VCaP (cell line): ENCODE measurements around the gene ARID1B.

ENCODE experiments used
- H3K27ac ChIP-seq: fragments of 450-650 bp; 2 replicates; pipeline ENCODE4 v1.5.1; 2017
- CTCF ChIP-seq: fragments of 450-650 bp; conservative IDR thresholded peaks from 2 replicates; pipeline ENCODE4 v1.5.1; 2017; ENCODE audit warnings: mild to moderate bottlenecking, moderate library complexity

ARID1B gene

GRCh38 chr6:156789081-156789943 lies 12.1 kb downstream of the ARID1B start:
- TF ChIP-seq CTCF: no peak
- H3K27ac ChIP-seq: no peak overlapping the region

DNA sequence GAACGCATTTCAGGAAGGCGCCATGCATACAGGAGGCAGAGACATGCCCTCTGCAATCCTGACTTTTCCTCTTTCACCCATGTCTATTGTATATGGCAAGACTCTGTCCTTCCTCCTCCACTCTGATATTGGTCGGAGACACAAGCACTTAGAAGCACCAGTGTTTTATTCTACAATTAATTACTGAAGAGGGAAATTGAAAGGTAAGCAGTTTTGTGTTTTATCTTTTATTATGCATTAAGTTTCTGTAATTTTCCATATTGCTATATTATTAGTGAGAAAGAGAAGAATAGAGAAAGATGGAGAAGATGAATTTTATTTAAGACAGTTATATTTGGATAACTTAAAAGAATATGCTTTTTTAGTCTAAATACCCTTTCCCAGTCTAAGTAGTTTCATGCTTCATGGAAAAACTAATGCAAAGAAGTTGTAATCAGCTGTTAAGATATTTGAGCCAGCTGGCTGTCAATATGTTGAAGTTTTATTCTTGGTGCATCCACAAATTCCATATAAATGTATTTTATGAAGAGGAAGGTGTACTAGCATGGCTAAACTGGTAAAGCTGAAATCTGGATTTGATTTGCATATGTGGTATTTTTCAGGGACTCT lies 13.6 kb downstream of the ARID1B start:
- no peak overlapping the region for H3K27ac ChIP-seq

DNA sequence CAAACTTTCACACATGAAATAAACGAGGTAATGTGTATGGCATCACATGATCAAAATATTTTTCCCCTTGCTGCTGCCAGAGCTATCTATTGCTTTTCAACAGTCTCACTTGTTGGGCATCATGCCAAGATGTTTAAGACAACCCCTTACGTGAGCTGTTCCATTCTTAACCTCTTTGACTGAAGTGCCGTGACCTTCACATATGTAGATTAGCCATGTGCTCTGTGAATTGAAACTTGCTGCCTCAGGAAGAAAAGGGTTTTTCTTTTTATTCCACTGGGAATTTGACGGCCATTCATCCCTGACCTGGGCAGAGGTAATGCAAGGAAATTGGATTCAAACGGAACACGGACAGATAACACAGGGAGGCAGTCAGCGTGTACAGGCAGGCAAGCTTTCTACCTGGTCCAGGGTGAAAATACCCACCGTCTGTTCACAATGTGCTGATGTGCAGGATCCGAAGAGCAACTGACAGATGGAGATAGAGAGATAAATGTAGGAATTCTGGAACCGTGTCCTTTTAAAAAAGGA lies 14.2 kb downstream of the ARID1B start:
- H3K27ac ChIP-seq: no peak overlapping the region
- TF ChIP-seq CTCF: no peak

More for the DNA sequence above, 13.6 kb downstream of the ARID1B start:
- no peak for TF ChIP-seq CTCF

DNA sequence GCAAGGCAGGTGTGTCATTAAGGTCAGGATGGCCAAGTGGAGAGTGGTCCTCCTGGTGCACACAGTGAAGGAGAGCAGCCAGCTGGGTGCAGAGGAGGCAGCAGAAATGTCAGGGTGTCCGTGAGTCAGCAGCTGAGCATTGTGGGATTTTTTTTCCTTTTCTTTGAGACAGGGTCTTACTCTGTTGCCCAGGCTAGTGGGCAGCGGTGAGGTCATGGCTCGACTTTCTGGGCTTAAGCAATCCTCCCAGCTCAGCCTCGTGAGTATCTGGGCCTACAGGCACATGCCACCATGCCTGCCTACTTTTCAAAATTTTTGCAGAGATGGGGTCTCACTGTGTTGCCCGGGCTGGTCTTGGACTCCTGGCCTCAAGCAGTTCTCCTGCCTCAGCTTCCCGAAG lies 16.0 kb downstream of the ARID1B start:
- no peak for TF ChIP-seq CTCF
- no peak overlapping the region for H3K27ac ChIP-seq

DNA sequence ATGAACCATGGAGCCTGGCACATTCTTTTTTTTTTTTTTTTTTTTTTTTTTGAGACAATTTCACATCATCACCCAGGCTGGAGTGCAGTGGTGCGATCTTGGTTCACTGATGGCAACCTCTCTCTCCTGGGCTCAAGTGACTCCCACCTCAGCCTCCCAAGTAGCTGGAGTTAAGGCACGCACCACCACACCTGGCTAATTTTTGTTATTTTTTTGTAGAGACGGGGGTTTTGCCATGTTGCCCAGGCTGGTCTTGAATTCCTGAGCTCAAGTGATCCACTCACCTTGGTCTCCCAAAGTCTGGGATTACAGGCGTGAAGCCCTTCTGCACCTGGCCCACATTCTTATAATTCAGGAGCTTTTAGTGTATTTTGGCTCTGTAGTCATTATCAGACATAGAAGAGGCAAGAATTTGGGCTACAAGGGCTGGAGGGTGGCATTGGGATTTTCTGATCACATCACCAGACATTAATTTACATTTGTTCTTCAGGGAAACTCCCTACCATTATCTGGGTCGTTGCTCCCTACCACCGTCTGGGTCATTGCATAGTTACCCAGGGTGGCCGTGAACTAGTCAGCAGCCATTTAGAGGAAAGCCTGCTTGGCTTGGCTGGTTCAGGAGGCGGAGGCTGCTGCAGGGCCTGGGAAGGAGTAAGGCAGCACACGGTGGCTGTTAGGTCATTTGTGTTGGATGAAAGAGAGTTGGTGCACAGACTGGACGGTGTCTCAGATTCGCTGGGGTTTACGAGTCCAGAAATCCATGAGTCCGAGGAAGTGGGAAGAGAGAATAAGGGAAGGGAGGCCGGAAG lies 17.6 kb downstream of the ARID1B start:
- TF ChIP-seq CTCF: no peak
- H3K27ac ChIP-seq: no peak overlapping the region

DNA sequence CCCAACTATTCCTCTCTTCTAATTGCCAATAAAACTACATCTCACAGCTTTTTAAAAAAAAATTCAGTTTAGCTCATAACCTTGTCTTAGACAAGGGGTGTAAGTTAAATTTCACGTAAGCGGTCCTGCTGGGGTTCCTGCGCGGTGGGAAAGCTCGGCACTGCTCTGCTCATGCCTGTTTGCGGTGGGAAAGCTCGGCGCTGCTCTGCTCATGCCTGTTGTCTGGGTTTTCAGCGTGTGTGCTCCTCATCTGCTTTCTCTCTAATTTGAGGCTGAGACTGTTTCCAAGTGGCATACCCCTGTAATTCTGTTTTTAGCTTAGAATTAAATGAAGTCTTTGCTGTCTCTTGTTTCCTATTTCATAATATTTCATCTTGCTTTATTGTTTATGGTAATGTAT lies 18.6 kb downstream of the ARID1B start:
- TF ChIP-seq CTCF: no peak
- no peak overlapping the region for H3K27ac ChIP-seq

DNA sequence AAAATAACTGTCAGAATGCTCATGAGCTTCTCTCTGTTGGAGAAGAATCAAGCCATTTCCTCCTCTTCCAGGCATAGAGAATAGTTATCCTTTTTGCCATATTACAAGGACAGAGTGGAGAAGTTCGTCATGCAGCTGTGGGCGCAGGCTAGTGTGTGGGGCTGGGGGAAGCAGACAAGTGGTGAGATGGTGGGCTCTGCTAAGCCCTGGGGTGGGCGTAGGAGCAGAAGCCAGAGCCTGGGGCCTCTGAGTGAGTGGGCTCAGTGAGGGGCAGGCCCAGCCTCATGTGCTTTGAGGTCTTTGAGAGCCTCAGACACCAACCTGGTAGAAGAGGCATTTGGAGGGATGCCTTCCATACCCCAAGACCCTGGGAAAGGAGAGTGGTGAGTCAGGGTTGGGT lies 19.4 kb downstream of the ARID1B start:
- H3K27ac ChIP-seq: no peak overlapping the region
- no peak for TF ChIP-seq CTCF
